HG03575 (cell line): ENCODE measurements around the gene HNRNPM.

Source experiments
- ATAC-seq: cut with Tn5 transposase; IDR thresholded peaks from one replicate; pipeline ENCODE4 v1.9.1; 2021; ENCODE audit not compliant: unreplicated experiment, insufficient number of reproducible peaks, low FRiP score; ENCODE audit errors: extremely low read depth

The HNRNPM gene

DNA sequence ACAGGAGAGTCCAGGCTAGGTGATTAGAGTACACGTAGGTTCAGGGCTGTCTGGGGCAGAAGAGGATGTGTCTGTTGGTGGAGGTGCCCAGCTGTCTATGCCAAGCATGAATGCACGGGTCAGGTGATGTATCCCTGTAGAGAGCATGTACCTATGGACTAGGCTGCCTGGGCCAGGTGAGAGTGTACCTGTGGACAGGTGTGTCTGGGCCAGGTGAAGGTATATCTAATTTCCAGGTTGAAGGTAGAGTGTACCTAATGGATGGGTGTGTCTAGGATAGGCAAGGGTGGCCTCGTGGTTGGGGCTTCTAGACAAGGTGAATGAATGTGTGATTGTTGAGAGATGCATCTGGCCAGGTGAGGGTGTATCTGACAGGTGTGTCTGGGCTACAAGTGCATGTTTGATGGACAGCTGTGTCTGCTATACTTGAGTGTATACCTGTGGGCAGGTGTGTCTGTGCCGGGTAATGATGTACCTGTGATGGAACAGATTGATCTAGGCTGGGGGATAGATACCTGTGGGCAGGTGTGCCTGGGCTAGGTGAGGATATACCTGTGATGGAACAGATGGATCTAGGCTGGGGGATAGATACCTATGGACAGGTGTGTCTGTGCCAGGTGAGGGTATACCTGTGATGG lies 84.7 kb downstream of the HNRNPM start:
- ATAC-seq = no peak

DNA sequence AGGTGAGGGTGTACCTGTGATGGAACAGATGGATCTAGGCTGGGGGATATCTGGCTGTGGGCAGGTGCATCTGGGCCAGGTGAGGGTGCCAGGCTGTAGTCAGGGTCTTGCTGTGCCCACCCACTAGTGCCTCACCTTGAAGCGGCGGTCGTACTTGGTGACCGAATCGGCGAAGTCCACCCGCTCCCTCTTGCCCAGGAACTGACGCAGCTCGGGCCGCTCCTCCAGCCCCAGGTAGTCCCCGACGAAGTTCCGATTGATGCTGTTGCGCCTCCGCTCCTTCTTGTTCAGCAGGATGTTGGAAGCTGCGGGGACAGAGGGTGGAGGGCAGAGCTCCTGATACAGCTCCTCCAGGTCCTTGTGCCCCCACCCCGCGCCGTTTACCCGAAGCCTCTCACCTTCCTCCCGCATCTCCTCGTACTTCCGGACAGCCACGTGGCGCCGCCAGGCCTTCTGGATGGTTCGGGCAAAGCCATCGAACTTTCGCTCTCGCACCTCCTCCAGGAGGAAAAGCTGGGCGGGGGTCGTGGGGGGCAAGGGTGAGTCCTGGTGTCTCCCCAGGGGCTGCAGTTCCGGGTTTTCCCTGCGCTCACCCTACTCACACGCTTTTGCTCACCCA lies 85.4 kb downstream of the HNRNPM start:
- no peak for ATAC-seq

DNA sequence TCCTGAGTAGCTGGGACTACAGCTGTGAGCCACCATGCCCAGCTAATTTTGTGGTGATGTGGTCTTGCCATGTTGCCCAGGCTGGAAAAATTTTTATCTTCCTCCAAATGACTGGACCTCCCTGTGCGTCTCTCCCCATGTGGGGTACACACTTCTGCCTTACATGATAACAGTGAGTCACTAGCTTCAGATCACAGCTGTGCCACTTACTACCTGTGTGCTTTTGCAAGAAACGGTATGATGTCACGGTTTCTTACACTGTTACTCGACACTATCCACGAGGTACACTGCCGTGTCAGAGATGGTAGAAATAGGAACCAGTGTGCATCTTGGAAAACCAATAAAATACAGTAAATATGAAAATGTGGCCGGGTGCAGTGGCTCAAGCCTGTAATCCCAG lies 86.7 kb downstream of the HNRNPM start:
- ATAC-seq = no peak

DNA sequence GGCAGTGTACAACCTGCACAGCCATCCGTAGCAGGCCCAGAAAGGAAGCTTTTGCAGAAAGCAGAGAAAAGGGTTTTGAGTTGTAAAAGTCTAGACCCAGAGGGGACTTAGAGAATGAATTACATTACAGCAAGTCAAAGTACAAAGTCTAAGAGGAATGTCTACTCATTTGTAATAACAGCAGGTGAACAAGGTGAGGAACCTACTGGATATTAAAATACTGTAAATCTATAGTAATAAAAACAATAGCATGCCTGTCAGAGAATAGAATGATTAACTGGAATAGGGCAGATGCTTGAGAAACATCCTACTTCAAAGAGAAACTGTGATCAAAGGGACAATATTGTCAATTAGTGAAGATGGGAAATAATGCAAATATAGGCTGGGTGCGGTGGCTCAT lies 87.5 kb downstream of the HNRNPM start:
- no peak for ATAC-seq

DNA sequence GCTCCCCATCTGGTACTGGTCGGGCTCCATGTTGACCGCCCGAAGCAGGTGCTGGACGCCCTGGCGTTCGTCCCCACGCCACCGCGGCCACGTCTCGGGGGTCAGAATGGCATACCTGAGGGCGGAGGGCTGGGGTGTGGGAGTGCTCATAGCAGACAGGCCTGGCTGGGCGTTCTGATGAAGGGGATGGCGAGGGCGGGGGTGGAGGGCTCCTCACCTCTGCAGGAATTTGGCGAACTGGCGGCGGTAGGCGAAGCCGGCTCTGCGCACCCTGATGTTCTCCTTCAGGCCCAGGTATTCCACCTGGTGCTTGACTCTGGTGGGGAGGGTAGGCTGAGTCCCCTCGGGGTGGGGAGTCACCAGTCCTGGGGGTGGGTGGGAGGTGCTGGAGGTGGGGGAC lies 91.5 kb downstream of the HNRNPM start:
- ATAC-seq = no peak

DNA sequence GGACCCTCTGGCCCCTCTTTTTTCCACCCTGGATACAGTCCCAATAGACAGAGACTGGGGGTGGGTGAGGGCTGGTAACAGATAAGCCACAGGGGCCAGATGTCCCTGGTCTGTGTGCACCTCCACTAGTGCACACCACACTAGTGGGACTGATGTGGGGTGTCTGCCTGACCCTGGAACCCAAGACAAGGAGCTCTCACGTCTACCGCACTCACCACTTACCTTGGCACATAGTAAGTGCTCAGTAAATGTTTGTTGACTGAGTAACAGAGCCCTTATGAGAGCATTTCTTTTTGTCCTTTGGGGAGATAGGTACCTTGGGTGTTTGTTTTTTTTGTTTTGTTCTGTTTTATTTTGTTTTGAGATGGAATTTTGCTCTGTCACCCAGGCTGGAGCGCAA lies 92.3 kb downstream of the HNRNPM start:
- no peak for ATAC-seq
